Measurements from ENCODE around the gene ZNF205. TPM values are rescaled to one million over a fixed set of nuclear protein-coding genes. Genes with fewer than 3 reads are reported as not detected.
A peak's percentile ranks its signal among the peaks of the same experiment; 100 is the strongest.

The ZNF205 gene
- total and polyA plus RNA-seq, 9 of the 15 experiments (the other 6 are each of a cell fraction or from before 2014, with no cell fraction given), result 2.4 to 11.8 (median 5.1) TPM; not detected in 2

- TF ChIP-seq ZNF639 (CRISPR knock-in tag; conservative IDR thresholded peaks at IDR 0.05 in 1 of 2, IDR thresholded peaks at IDR 0.05 in 1 of 2), result peak in 1 of 2 experiments; percentile 46; a peak in 1 of 4 replicates
- TF ChIP-seq ZNF263 (CRISPR knock-in tag; IDR thresholded peaks at IDR 0.05; ENCODE audit: borderline replicate concordance), result peak; percentile 75; the same call in 1 of the 2 replicates
- TF ChIP-seq SETDB1 (IDR thresholded peaks at IDR 0.05; ENCODE audit: low read length), result no peak
- no peak for TF ChIP-seq ZNF76 (CRISPR knock-in tag; IDR thresholded peaks at IDR 0.05; ENCODE audit: borderline replicate concordance)
- TF ChIP-seq NR4A1 (CRISPR knock-in tag; IDR thresholded peaks at IDR 0.05), result no peak
- TF ChIP-seq NR4A1 (tag; IDR thresholded peaks at IDR 0.05), result peak; percentile 16; the same call in 1 of the 2 replicates
- no peak for TF ChIP-seq HIVEP1 (CRISPR knock-in tag; IDR thresholded peaks at IDR 0.05)
- TF ChIP-seq HNRNPUL1 (IDR thresholded peaks at IDR 0.05; ENCODE audit: low read length), result no peak
- TF ChIP-seq ZNF143 (CRISPR knock-in tag; IDR thresholded peaks at IDR 0.05), result no peak
- no peak for TF ChIP-seq TRIM25 (IDR thresholded peaks at IDR 0.05; ENCODE audit: borderline replicate concordance)
- TF ChIP-seq NR3C1 (CRISPR knock-in tag; IDR thresholded peaks at IDR 0.05), result no peak
- TF ChIP-seq CCNT2 (IDR thresholded peaks at IDR 0.05; ENCODE audit: borderline replicate concordance, extremely low read depth, insufficient read length, low read depth, low read length), result no peak
- TF ChIP-seq ZC3H11A (IDR thresholded peaks at IDR 0.05; ENCODE audit: low read depth, low read length), result 0 out of 2 replicates have a peak, but pooled peaks have one; percentile 64
- TF ChIP-seq, protein P1, sequence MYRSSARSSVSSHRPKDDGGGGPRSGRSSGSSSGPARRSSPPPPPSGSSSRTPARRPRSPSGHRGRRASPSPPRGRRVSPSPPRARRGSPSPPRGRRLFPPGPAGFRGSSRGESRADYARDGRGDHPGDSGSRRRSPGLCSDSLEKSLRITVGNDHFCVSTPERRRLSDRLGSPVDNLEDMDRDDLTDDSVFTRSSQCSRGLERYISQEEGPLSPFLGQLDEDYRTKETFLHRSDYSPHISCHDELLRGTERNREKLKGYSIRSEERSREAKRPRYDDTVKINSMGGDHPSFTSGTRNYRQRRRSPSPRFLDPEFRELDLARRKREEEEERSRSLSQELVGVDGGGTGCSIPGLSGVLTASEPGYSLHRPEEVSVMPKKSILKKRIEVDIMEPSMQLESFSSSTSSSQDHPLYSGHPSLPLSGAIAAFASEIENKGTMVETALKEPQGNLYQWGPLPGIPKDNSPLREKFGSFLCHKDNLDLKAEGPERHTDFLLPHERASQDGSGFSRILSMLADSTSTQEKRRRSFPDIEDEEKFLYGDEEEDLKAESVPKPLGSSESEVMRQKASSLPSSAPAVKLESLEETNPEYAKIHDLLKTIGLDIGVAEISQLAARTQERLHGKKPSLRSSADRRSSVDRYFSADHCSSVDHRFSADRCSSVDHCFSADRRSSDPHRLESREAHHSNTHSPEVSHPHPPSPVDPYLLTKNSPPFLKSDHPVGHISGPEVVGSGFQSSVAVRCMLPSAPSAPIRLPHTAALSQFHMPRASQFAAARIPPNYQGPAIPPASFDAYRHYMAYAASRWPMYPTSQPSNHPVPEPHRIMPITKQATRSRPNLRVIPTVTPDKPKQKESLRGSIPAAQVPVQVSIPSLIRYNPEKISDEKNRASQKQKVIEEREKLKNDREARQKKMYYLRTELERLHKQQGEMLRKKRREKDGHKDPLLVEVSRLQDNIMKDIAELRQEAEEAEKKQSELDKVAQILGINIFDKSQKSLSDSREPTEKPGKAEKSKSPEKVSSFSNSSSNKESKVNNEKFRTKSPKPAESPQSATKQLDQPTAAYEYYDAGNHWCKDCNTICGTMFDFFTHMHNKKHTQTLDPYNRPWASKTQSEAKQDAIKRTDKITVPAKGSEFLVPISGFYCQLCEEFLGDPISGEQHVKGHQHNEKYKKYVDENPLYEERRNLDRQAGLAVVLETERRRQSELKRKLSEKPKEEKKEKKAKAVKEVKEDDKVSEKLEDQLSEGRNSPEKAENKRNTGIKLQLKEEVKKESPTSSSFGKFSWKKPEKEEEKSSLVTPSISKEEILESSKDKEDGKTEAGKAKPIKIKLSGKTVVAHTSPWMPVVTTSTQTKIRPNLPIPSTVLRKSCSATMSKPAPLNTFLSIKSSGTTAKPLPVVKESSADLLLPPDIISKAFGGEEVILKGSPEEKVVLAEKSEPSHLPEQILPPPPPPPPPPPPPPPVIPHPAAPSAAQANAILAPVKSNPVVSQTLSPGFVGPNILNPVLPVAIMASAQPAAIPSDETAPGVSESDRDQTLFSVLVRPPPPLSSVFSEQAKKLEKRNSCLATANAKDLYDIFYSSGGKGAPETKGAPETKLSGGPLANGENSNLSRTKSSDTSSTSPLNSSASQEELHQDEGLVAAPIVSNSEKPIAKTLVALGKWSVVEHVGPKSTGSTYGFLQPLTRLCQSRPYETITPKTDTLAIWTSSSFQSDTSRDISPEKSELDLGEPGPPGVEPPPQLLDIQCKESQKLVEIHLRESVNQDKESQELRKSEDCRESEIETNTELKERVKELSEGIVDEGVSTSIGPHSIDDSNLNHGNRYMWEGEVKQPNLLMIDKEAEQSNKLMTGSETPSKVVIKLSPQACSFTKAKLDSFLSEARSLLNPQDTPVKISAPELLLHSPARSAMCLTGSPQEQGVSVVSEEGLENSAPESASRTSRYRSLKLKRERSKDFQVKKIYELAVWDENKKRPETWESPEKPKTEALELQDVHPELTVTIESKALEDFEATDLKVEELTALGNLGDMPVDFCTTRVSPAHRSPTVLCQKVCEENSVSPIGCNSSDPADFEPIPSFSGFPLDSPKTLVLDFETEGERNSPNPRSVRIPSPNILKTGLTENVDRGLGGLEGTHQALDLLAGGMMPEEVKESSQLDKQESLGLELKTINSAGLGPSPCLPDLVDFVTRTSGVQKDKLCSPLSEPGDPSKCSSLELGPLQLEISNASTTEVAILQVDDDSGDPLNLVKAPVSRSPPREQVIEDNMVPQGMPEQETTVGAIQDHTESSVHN (IDR thresholded peaks at IDR 0.05; ENCODE audit: borderline replicate concordance in 1 of 2, low read depth in 1 of 2), result peak in 1 of 2 experiments; percentile 59; a peak in 1 of 4 replicates
- TF ChIP-seq SMAD2 (IDR thresholded peaks at IDR 0.05; ENCODE audit: low read depth, low read length), result no peak
- no peak for TF ChIP-seq ADNP (tag; IDR thresholded peaks at IDR 0.05)
Measured at GRCh38 chr16:3152277-3152990, 40.0 kb downstream of the ZNF205 start (continued).
